GM18505 (cell line): ENCODE results near the gene NTNG2.

ENCODE experiments used
- ATAC-seq: cut with Tn5 transposase; IDR thresholded peaks from one replicate; pipeline ENCODE4 v1.9.1; 2021; ENCODE audit not compliant: unreplicated experiment
- POLR2A ChIP-seq: IDR thresholded peaks from 4 replicates; pipeline ENCODE4 v1.6.1; 2011; ENCODE audit warnings: borderline replicate concordance; ENCODE audit not compliant: insufficient read depth, insufficient read length; ENCODE audit errors: extremely low read depth

The NTNG2 gene

GRCh38 chr9:132193227-132194124 is 31.6 kb downstream of the NTNG2 start:
- no peak for TF ChIP-seq POLR2A
- no peak for ATAC-seq

GRCh38 chr9:132194508-132194907 is 32.6 kb downstream of the NTNG2 start:
- no peak for TF ChIP-seq POLR2A
- ATAC-seq, result no peak

DNA sequence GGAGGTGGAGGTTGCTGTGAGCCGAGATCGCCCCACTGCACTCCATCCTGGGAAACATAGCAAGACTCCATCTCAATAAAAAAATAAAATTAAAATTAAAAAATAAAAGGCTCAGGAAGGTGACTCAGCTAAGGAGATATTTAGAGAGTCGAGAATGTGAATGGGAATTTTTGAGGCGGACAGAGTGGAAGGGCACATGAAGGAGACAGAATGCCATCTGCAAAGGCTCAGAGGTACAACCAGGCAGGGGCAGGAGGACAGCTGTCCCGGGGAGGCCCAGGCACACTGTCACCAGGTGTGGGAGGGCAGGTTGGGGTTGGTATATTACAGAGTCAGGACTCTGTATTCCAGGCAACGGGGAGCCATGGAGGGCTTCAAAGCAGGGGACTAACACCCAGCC is 35.5 kb downstream of the NTNG2 start:
- ATAC-seq, result no peak
- TF ChIP-seq POLR2A, result no peak

- ATAC-seq, result no peak
- TF ChIP-seq POLR2A, result no peak
These were observed 36.1 kb downstream of the NTNG2 start for GRCh38 chr9:132197856-132198550.

DNA sequence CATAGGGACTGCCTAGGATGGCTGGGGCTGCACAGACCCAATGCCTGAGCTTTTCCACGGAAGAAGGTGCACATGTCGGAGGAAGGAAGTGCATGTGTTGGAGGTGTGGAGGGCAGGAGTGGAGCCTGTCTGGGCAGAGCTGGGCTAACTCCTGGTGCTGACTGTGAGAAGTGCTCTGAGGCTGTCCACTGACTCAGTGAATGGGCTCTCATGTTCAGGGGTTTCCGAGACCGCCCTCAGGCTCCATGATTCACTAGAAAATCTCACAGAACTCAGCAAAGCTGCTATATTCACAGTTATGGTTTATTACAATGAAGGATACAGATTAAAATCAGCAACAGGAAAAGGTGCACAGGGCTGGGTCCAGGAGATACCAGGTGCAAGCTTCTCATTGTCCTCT is 37.2 kb downstream of the NTNG2 start:
- no peak for ATAC-seq

GRCh38 chr9:132200706-132201105 is 38.8 kb downstream of the NTNG2 start:
- ATAC-seq, result no peak
- TF ChIP-seq POLR2A, result no peak

More for the DNA sequence above, 37.2 kb downstream of the NTNG2 start:
- no peak for TF ChIP-seq POLR2A

DNA sequence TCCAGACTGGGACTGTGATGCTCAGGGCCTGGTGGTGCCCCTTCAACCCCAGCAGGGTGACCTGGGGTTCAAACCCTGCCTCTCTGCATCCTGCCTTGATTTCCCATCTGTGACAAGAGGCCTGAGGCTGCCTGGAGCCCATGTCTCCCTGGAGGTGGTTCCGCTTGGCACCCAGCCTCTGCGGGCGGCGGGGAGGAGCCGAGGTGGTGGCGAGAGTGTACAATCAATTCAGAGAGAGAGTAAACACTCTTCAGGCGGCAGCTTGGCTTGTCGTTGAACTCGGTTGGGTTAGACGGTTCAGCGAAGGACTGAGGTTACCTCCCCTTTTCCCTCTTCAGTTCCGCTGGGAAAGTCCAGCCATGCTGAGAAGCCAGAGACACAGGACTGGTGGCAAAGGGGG is 39.3 kb downstream of the NTNG2 start:
- ATAC-seq, result no peak

GRCh38 chr9:132201780-132202703 is 40.2 kb downstream of the NTNG2 start:
- TF ChIP-seq POLR2A, result no peak
- ATAC-seq, result no peak

More for the DNA sequence above, 39.3 kb downstream of the NTNG2 start:
- TF ChIP-seq POLR2A, result no peak

GRCh38 chr9:132204883-132205282 is 43.0 kb downstream of the NTNG2 start:
- no peak for TF ChIP-seq POLR2A
- ATAC-seq, result no peak

GRCh38 chr9:132207215-132207614 is 45.4 kb downstream of the NTNG2 start:
- ATAC-seq, result no peak
- TF ChIP-seq POLR2A, result no peak

DNA sequence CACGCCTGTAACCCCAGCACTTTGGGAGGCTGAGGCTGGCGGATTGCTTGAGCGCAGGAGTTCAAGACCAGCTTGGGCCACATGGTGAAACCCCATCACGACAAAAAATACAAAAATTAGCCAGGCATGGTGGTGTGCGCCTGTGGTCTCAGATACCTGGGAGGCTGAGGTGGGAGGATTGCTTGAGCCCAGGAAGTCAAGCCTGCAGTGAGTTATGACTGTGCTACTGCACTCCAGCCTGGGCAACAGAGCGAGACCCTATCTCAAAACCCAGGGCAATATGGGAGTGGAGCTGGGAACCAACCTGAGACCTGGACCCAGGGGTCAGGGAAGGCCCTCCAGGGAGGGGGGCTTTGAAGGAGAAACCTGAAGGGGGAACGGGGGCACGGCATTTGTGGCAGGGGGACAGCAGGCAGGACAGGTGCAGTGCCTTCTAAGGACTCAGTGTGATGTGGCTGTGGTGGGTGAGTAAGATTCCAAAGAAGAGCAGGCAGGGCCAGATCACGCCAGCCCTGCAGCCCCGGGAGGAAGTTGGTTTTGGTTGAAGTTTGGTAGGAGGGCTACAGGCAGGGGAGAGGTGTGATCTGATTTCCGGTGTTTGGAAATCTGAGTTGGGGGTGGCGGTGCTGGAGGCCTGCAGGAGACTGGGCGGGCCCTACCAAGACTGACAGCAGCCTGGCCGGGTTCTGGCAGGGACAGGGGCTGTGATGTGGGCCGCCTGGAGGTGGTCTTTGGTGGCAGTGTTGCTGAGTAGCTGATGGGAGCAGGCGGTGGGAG is 46.2 kb downstream of the NTNG2 start:
- TF ChIP-seq POLR2A, result no peak
- ATAC-seq, result no peak

DNA sequence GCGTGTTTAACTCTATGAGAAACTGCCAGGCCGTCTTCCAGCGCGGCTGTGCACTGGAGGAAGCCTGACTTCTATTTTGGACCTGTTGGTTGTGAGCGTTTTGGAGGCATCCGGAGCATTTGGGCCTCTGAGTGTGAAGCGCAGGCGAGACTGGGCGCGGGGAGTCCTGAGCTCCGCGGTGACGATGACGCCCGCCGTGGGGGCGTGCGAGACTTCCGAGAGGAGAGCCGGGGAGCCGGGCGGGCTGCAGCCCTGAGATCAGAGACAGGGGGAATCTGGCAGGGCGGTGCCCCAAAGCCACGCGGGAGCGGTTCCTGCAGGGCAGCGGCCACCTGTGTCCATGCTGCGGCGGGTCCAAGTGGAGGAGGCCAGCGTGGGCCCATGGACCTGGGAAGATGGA is 47.4 kb downstream of the NTNG2 start:
- ATAC-seq, result no peak
- TF ChIP-seq POLR2A, result no peak
